Stimulated activated CD8-positive, alpha-beta memory T cell treated with anti-CD3 and anti-CD28 coated beads, Interleukin-4, amount 100 ng/mL, for 1 hour (primary cell): ENCODE measurements around the gene C13orf42.

Source experiments
- DNase-seq, 2 donors: peaks; one replicate each; pipeline ENCODE4 v3.0.0-alpha.2; 2020; ENCODE audit warnings: low read depth in 2 of 2, low spot score in 1 of 2

C13orf42 gene

GRCh38 chr13:51035978-51036377 is 75.1 kb downstream of the C13orf42 start:
- DNase-seq = no peak

- no peak for DNase-seq
Observed at GRCh38 chr13:51035469-51035868, 75.6 kb downstream of the C13orf42 start.

GRCh38 chr13:51034906-51035305 is 76.2 kb downstream of the C13orf42 start:
- no peak for DNase-seq

- DNase-seq = no peak
Observed at GRCh38 chr13:51033421-51034185, 77.5 kb downstream of the C13orf42 start.

- no peak for DNase-seq
Observed at GRCh38 chr13:51032831-51033230, 78.2 kb downstream of the C13orf42 start.
